Panc1 (cell line): Measurements from ENCODE around the gene SOX8. TPM values are rescaled to one million over a fixed set of nuclear protein-coding genes. Genes with fewer than 3 reads are reported as not detected.

Experiments used
- ATAC-seq: fragments of 200-7000 bp; cut with Tn5 transposase; 2 replicates; pipeline ENCODE4 v1.9.1; 2020; ENCODE audit warnings: mild to moderate bottlenecking, moderate library complexity
- BruUV-seq: library from RNA; stranded (reverse); fragments of 400-500 nt; replicated peaks from 2 replicates; lab custom pipeline; 2021; lab: Mats Ljungman, UMichigan
- CTCF ChIA-PET: fragments of 300-600 bp; sonication (Branson Sonifier 250); formaldehyde crosslinking; loops from one replicate; lab custom pipeline; 2022; ENCODE audit warnings: antibody characterized with exemption; lab: Charles Lee
- POLR2A ChIA-PET: fragments of 300-600 bp; sonication (Branson Sonifier 250); formaldehyde crosslinking; loops from one replicate; lab custom pipeline; 2022; ENCODE audit warnings: antibody characterized with exemption; lab: Charles Lee
- DNase-seq: peaks from one replicate; pipeline ENCODE4 v3.0.0-alpha.2; 2010; ENCODE audit warnings: low read depth, low spot score
- H3K27ac ChIP-seq: 2 replicates; pipeline ENCODE4 v1.5.1; 2011; ENCODE audit warnings: mild to moderate bottlenecking, low read length, inconsistent platforms
- H3K27me3 ChIP-seq: fragments of 200-500 bp; sonication (Bioruptor generic); 2 replicates; pipeline ENCODE4 v1.6.0; 2014; ENCODE audit warnings: low read length, inconsistent platforms; ENCODE audit not compliant: control insufficient read depth, insufficient read depth
- H3K36me3 ChIP-seq: fragments of 200-500 bp; sonication (Bioruptor generic); 2 replicates; pipeline ENCODE4 v1.5.1; 2014; ENCODE audit warnings: inconsistent platforms, mild to moderate bottlenecking, low read length, moderate library complexity; ENCODE audit not compliant: control insufficient read depth, insufficient read depth
- H3K4me1 ChIP-seq: 2 replicates; pipeline ENCODE4 v1.5.1; 2011; ENCODE audit warnings: inconsistent platforms, mild to moderate bottlenecking, low read length, moderate library complexity; ENCODE audit not compliant: control insufficient read depth, insufficient read depth
- H3K4me3 ChIP-seq, 2 experiments: 2 replicates each; pipeline ENCODE4 v1.5.1; 2011 to 2012; ENCODE audit warnings: low read depth in 2 of 2, low read length in 2 of 2, mild to moderate bottlenecking in 2 of 2, inconsistent platforms in 1 of 2, moderate library complexity in 1 of 2
- H3K9me3 ChIP-seq: fragments of 200-500 bp; sonication (Bioruptor generic); 2 replicates; pipeline ENCODE4 v1.5.1; 2014; ENCODE audit warnings: low read depth, mild to moderate bottlenecking, inconsistent platforms, low read length, moderate library complexity; ENCODE audit not compliant: control insufficient read depth, insufficient read depth
- CTCF ChIP-seq: fragments of 450-650 bp; IDR thresholded peaks from 2 replicates; pipeline ENCODE4 v1.5.1; 2017; ENCODE audit warnings: mild to moderate bottlenecking
- POLR2AphosphoS5 ChIP-seq: IDR thresholded peaks from 2 replicates; pipeline ENCODE4 v1.6.1; 2012; ENCODE audit warnings: mild to moderate bottlenecking, low read depth, low read length, moderate library complexity
- REST ChIP-seq, 2 experiments: IDR thresholded peaks; 2 replicates each; pipeline ENCODE4 v1.6.1; 2011 to 2012; ENCODE audit warnings: low read depth in 2 of 2, control low read depth in 1 of 2, low read length in 1 of 2, mild to moderate bottlenecking in 1 of 2, moderate library complexity in 1 of 2; ENCODE audit not compliant: insufficient read depth in 1 of 2
- SIN3A ChIP-seq: IDR thresholded peaks from 2 replicates; pipeline ENCODE4 v1.6.1; 2012; ENCODE audit warnings: low read depth, mild to moderate bottlenecking, low read length, moderate library complexity, borderline replicate concordance; ENCODE audit not compliant: insufficient read depth
- TCF7L2 ChIP-seq: IDR thresholded peaks from 2 replicates; pipeline ENCODE4 v1.6.1; 2011; ENCODE audit warnings: mild to moderate bottlenecking, low read depth, low read length, inconsistent platforms
- in situ Hi-C: cut with HindIII; loops from 2 replicates; pipeline ENCODE4 v1.10.0; 2016; ENCODE audit warnings: low sequenced_read_pairs, low pct_unique_long_range_greater_than_20kb
- intact Hi-C: fragments of 100-400 bp; cut with micrococcal nuclease; formaldehyde crosslinking; loops from one replicate; pipeline ENCODE4 v1.10.0; 2022; ENCODE audit not compliant: unreplicated experiment
- total RNA-seq: library from RNA; stranded (reverse); gene quantifications from one replicate; pipeline ENCODE4 v1.2.1, GENCODE V29; 2021; ENCODE audit not compliant: unreplicated experiment

Gene SOX8
- total RNA-seq, 1 experiment from 2014 or later: 1.8 TPM

- no peak overlapping the region for H3K4me3 ChIP-seq
- TF ChIP-seq CTCF: no peak
- no peak for TF ChIP-seq SIN3A
- no peak for TF ChIP-seq POLR2AphosphoS5
- no peak for TF ChIP-seq REST (IDR thresholded peaks at IDR 0.05; ENCODE audit: insufficient read depth in 1 of 2, low read depth in 2 of 2, low read length in 1 of 2)
- no peak for TF ChIP-seq TCF7L2
- intact Hi-C loops (no loop called here), in situ Hi-C loops (no loop called here)
- H3K4me1 ChIP-seq: peaks cover 12% of the 10 kb centered on the region
- H3K36me3 ChIP-seq: no peaks in the 10 kb centered on the region
- POLR2A ChIA-PET: no interaction called here
- no peak for ATAC-seq
- H3K9me3 ChIP-seq: no peaks in the 10 kb centered on the region
- DNase-seq: no peak
- CTCF ChIA-PET: no interaction called here
- no peaks in the 10 kb centered on the region for H3K27me3 ChIP-seq
- no TSS peak for BruUV-seq
- H3K27ac ChIP-seq: no peak overlapping the region
Observed at GRCh38 chr16:1007284-1007850, 25.8 kb downstream of the SOX8 start.

GRCh38 chr16:1008085-1008484 is 26.5 kb downstream of the SOX8 start:
- DNase-seq: no peak
- no peaks in the 10 kb centered on the region for H3K27me3 ChIP-seq
- in situ Hi-C loops: no loop called here
- peaks cover 5% of the 10 kb centered on the region for H3K4me1 ChIP-seq
- ATAC-seq: no peak
- BruUV-seq: no TSS peak
- ChIA-PET POLR2A (no interaction called here), CTCF (no interaction called here)
- TF ChIP-seq REST (IDR thresholded peaks at IDR 0.05; ENCODE audit: insufficient read depth in 1 of 2, low read depth in 2 of 2, low read length in 1 of 2) (no peak), TCF7L2 (no peak), POLR2AphosphoS5 (no peak), SIN3A (no peak), CTCF (no peak)
- intact Hi-C loops: no loop called here
- no peak overlapping the region for H3K27ac ChIP-seq
- H3K36me3 ChIP-seq: no peaks in the 10 kb centered on the region
- no peak overlapping the region for H3K4me3 ChIP-seq
- H3K9me3 ChIP-seq: no peaks in the 10 kb centered on the region
